Calu3 (cell line): Measurements from ENCODE around the gene ARHGAP40. TPM values are rescaled to one million over a fixed set of nuclear protein-coding genes. Genes with fewer than 3 reads are reported as not detected.

Experiments
- Bru-seq: library from RNA; stranded (reverse); fragments of 400-500 nt; gene quantifications from one replicate; lab custom pipeline; 2021; lab: Mats Ljungman, UMichigan
- BruChase-seq, 2 experiments: library from RNA; stranded (reverse); fragments of 400-500 nt; gene quantifications; one replicate each; lab custom pipeline; 2021; lab: Mats Ljungman, UMichigan
- BruUV-seq: library from RNA; stranded (reverse); fragments of 400-500 nt; replicated peaks from 2 replicates; lab custom pipeline; 2021; lab: Mats Ljungman, UMichigan
- CTCF ChIA-PET: fragments of 300-600 bp; sonication (Branson Sonifier 250); formaldehyde crosslinking; loops from one replicate; lab custom pipeline; 2022; ENCODE audit warnings: antibody characterized with exemption; lab: Charles Lee
- DNase-seq: peaks from one replicate; pipeline ENCODE4 v3.0.0; 2022
- H3K27ac Mint-ChIP-seq: one replicate; pipeline ENCODE4 v1.8.0; 2022; ENCODE audit warnings: mixed read lengths; ENCODE audit not compliant: unreplicated experiment
- H3K27me3 Mint-ChIP-seq: one replicate; pipeline ENCODE4 v1.8.0; 2022; ENCODE audit warnings: mixed read lengths; ENCODE audit not compliant: unreplicated experiment
- H3K36me3 Mint-ChIP-seq: one replicate; pipeline ENCODE4 v1.8.0; 2022; ENCODE audit warnings: mild to moderate bottlenecking, moderate library complexity, mixed read lengths; ENCODE audit not compliant: insufficient read depth, unreplicated experiment
- H3K4me1 Mint-ChIP-seq: one replicate; pipeline ENCODE4 v1.8.0; 2022; ENCODE audit warnings: mild to moderate bottlenecking, low read depth, mixed read lengths; ENCODE audit not compliant: unreplicated experiment
- H3K4me3 Mint-ChIP-seq: one replicate; pipeline ENCODE4 v1.8.0; 2022; ENCODE audit warnings: mild to moderate bottlenecking, low read depth, moderate library complexity, mixed read lengths; ENCODE audit not compliant: unreplicated experiment
- H3K9me3 Mint-ChIP-seq: one replicate; pipeline ENCODE4 v1.8.0; 2022; ENCODE audit warnings: low read depth, mixed read lengths; ENCODE audit not compliant: unreplicated experiment
- CTCF ChIP-seq: fragments of 200-600 bp; IDR thresholded peaks from one replicate; pipeline ENCODE4 v1.8.0; 2022; ENCODE audit warnings: antibody characterized with exemption; ENCODE audit not compliant: unreplicated experiment
- intact Hi-C: fragments of 100-400 bp; cut with micrococcal nuclease; formaldehyde crosslinking; loops from one replicate; pipeline ENCODE4 v1.10.0; 2022; ENCODE audit not compliant: unreplicated experiment
- long read RNA-seq: library from polyadenylated mRNA; stranded (forward); transcript quantifications from one replicate; pipeline ENCODE4 v2.0.0, GENCODE V29; 2022
- total RNA-seq: library from RNA; stranded (reverse); gene quantifications from 2 replicates; pipeline ENCODE4 v1.2.3, GENCODE V29; 2022

Gene ARHGAP40
- total RNA-seq (8.3 and 9.7 TPM in 2 replicates), Bru-seq, nascent RNA (percentile 63 among the genes with signal in this experiment), BruChase-seq, experiment 1, labeled RNA remaining after a 6-hour chase (percentile 64 among the genes with signal in this experiment), BruChase-seq, experiment 2, labeled RNA remaining after a 2-hour chase (percentile 56 among the genes with signal in this experiment)
- long read RNA-seq, partial matches to known transcripts: 0 of 5 reads
- long read RNA-seq, other reads (novel, unspliced or antisense): 2 of 5 reads

GRCh38 chr20:38601216-38602184 lies at the start of gene ARHGAP40:
Gene ARHGAP40, plus strand, starts transcription at chr20:38601809.
- Mint-ChIP-seq H3K9me3 (no peaks in the 10 kb centered on the region), H3K27me3 (peaks cover 17% of the 10 kb centered on the region), H3K36me3 (peaks cover 23% of the 10 kb centered on the region), H3K27ac (peak within 1 kb of the TSS; percentile 73), H3K4me1 (peaks cover 56% of the 10 kb centered on the region), H3K4me3 (peak within 1 kb of the TSS; percentile 76)
- BruUV-seq: no TSS peak
- TF ChIP-seq CTCF: peak; percentile 63
- intact Hi-C loops: loop anchor here (1.0 kb wide), 1 partner anchor 150 kb away; no protein-coding TSS in a partner anchor
- CTCF ChIA-PET: interaction anchor here (0.8 to 1.6 kb wide), 3 partner anchors 14 to 32 kb away, joined by 3 read pairs; partner anchors contain the start of gene ADIG
- peak; percentile 88 for DNase-seq

GRCh38 chr20:38554986-38555385 lies 46.6 kb upstream of the ARHGAP40 start:
- Mint-ChIP-seq H3K36me3 (peaks cover 23% of the 10 kb centered on the region), H3K27me3 (no peaks in the 10 kb centered on the region), H3K4me1 (no peaks in the 10 kb centered on the region), H3K27ac (no peak overlapping the region), H3K4me3 (no peak overlapping the region), H3K9me3 (no peaks in the 10 kb centered on the region)
- CTCF ChIA-PET: no interaction called here
- BruUV-seq: no TSS peak
- no peak for TF ChIP-seq CTCF
- no peak for DNase-seq
- intact Hi-C loops: no loop called here

- no TSS peak for BruUV-seq
- intact Hi-C loops: no loop called here
- Mint-ChIP-seq H3K36me3 (peaks cover 20% of the 10 kb centered on the region), H3K4me1 (no peaks in the 10 kb centered on the region), H3K9me3 (no peaks in the 10 kb centered on the region), H3K27me3 (no peaks in the 10 kb centered on the region), H3K27ac (no peak overlapping the region), H3K4me3 (no peak overlapping the region)
- DNase-seq: no peak
- no peak for TF ChIP-seq CTCF
- CTCF ChIA-PET: no interaction called here
Observed at GRCh38 chr20:38555395-38555794, 46.2 kb upstream of the ARHGAP40 start.

GRCh38 chr20:38557174-38557573 lies 44.4 kb upstream of the ARHGAP40 start:
- no peak for DNase-seq
- no peak overlapping the region for H3K4me3 Mint-ChIP-seq
- no peaks in the 10 kb centered on the region for H3K27me3 Mint-ChIP-seq
- no peaks in the 10 kb centered on the region for H3K4me1 Mint-ChIP-seq
- no peak for TF ChIP-seq CTCF
- no peak overlapping the region for H3K27ac Mint-ChIP-seq
- BruUV-seq: no TSS peak
- CTCF ChIA-PET: no interaction called here
- H3K9me3 Mint-ChIP-seq: no peaks in the 10 kb centered on the region
- peaks cover 14% of the 10 kb centered on the region for H3K36me3 Mint-ChIP-seq
- intact Hi-C loops: no loop called here
